Fibroblast of lung (primary cell): ENCODE data around the gene IGF2. TPM values are rescaled to one million over a fixed set of nuclear protein-coding genes. Genes with fewer than 3 reads are reported as not detected.

Experiments used
- DNase-seq, 2 donors: peaks; one replicate each; pipeline versions ENCODE4 v3.0.0 to v3.0.0-alpha.2; 2010; ENCODE audit warnings: low read depth in 2 of 2
- H2AFZ ChIP-seq: 2 replicates; pipeline ENCODE4 v1.5.1; 2012; ENCODE audit warnings: low read length, control low read depth, inconsistent platforms
- H3K27ac ChIP-seq: 2 replicates; pipeline ENCODE4 v1.5.1; 2011; ENCODE audit warnings: low read length, control low read depth; ENCODE audit not compliant: insufficient read depth
- H3K27me3 ChIP-seq: 2 replicates; pipeline ENCODE4 v1.5.1; 2011; ENCODE audit warnings: mild to moderate bottlenecking, low read length; ENCODE audit not compliant: control insufficient read depth, insufficient read depth
- H3K36me3 ChIP-seq: 2 replicates; pipeline ENCODE4 v1.5.1; 2011; ENCODE audit warnings: low read length; ENCODE audit not compliant: control insufficient read depth, insufficient read depth
- H3K4me1 ChIP-seq: 2 replicates; pipeline ENCODE4 v1.5.1; 2011; ENCODE audit warnings: low read length; ENCODE audit not compliant: control insufficient read depth, insufficient read depth; ENCODE audit errors: extremely low read depth
- H3K4me2 ChIP-seq: 2 replicates; pipeline ENCODE4 v1.5.1; 2011; ENCODE audit warnings: low read length, control low read depth; ENCODE audit not compliant: insufficient read depth; ENCODE audit errors: extremely low read depth
- H3K4me3 ChIP-seq, 4 experiments: fragments of 200-600 bp in 1 of 4; sonication (generic) in 1 of 4; replicated peaks in 1 of 4; 2 replicates each; pipeline ENCODE4 v1.5.1; 2011 to 2016; ENCODE audit warnings: low read length in 4 of 4, low read depth in 3 of 4, mild to moderate bottlenecking in 3 of 4, control low read depth in 2 of 4, inconsistent platforms in 1 of 4, mixed read lengths in 1 of 4; ENCODE audit not compliant: insufficient read depth in 1 of 4; ENCODE audit errors: control extremely low read depth in 1 of 4
- H3K79me2 ChIP-seq: 2 replicates; pipeline ENCODE4 v1.5.1; 2012; ENCODE audit warnings: mild to moderate bottlenecking, low read length, inconsistent platforms; ENCODE audit not compliant: control insufficient read depth, insufficient read depth
- H3K9ac ChIP-seq: 2 replicates; pipeline ENCODE4 v1.5.1; 2011; ENCODE audit warnings: mild to moderate bottlenecking, low read length, control low read depth; ENCODE audit not compliant: insufficient read depth
- H3K9me3 ChIP-seq: 2 replicates; pipeline ENCODE4 v1.5.1; 2012; ENCODE audit warnings: low read depth, low read length; ENCODE audit not compliant: control insufficient read depth, insufficient read depth
- H4K20me1 ChIP-seq: 2 replicates; pipeline ENCODE4 v1.5.1; 2011; ENCODE audit warnings: low read length; ENCODE audit not compliant: control insufficient read depth, insufficient read depth; ENCODE audit errors: extremely low read depth
- CTCF ChIP-seq, 2 donors: IDR thresholded peaks in 1 of 2; conservative IDR thresholded peaks in 1 of 2; 1 replicate in 1 of 2; 2 replicates in 1 of 2; pipeline ENCODE4 v1.5.1; 2011 to 2012; ENCODE audit warnings: low read length in 2 of 2, control low read depth in 1 of 2, inconsistent platforms in 1 of 2, low read depth in 1 of 2, mild to moderate bottlenecking in 1 of 2
- EZH2 ChIP-seq: IDR thresholded peaks from 2 replicates; pipeline ENCODE4 v1.5.1; 2012; ENCODE audit warnings: low read length, control low read depth, mild to moderate bottlenecking; ENCODE audit errors: missing control alignments
- polyA plus RNA-seq, 2 donors: library from polyadenylated mRNA; depleted of rRNA in 1 of 2; stranded (reverse) in 1 of 2; unstranded in 1 of 2; fragments of >200 nt; gene quantifications; 2 replicates each; pipeline ENCODE4 v1.2.1, GENCODE V29; 2011 to 2012; ENCODE audit warnings: missing spikeins in 1 of 2
- total RNA-seq: library from RNA; depleted of rRNA; stranded (reverse); fragments of >200 nt; gene quantifications from 2 replicates; pipeline ENCODE4 v1.2.1, GENCODE V29; 2014

IGF2 gene
- total and polyA plus RNA-seq, 2 donors (not counting 1 experiment from before 2014, with no cell fraction given), result 0.08 to 0.17 TPM

- no peaks in the 10 kb centered on the region for H3K79me2 ChIP-seq
- H3K27me3 ChIP-seq, result no peaks in the 10 kb centered on the region
- H3K9me3 ChIP-seq, result no peaks in the 10 kb centered on the region
- DNase-seq, result no peak
- H3K4me2 ChIP-seq, result no peak overlapping the region
- H3K27ac ChIP-seq, result no peak overlapping the region
- TF ChIP-seq CTCF (conservative IDR thresholded peaks at IDR 0.05 in 1 of 2, IDR thresholded peaks at IDR 0.05 in 1 of 2; ENCODE audit: low read depth in 1 of 2, low read length in 2 of 2), result no peak
- no peak overlapping the region for H3K4me3 ChIP-seq
- no peaks in the 10 kb centered on the region for H3K36me3 ChIP-seq
- no peaks in the 10 kb centered on the region for H3K4me1 ChIP-seq
- H4K20me1 ChIP-seq, result no peaks in the 10 kb centered on the region
- no peak overlapping the region for H3K9ac ChIP-seq
- no peak overlapping the region for H2AFZ ChIP-seq
These were observed 33.5 kb upstream of the IGF2 start for GRCh38 chr11:2172676-2173075.

DNA sequence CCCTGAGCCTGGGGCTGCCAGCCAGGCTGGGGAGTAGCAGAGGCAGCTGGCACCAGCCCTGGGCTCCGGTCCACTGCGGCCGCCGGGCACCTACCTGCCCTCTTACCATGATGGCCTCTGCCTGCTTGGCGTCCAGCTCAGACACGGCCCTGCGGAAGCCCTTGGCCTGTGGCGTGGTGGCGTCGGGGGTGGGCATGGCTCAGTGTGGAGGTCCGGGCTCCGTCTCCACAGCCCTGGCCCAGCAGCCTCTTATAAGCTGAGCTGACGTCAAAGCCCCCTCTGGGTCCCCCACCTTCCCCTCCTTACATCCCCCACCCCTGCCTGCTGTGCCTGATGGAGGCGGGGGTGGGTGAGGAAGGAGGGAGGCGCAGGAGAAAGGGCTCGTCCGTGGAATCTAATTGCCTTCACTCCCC is 32.4 kb upstream of the IGF2 start, which contains the start of gene TH:
TSS of gene TH (minus strand) at position 225 of the 413 bp plus-strand sequence. CDS start at position 196, 29 bp downstream.
- no peaks in the 10 kb centered on the region for H3K27me3 ChIP-seq

GRCh38 chr11:2169626-2170570 is 30.7 kb upstream of the IGF2 start:
- Histone ChIP-seq H4K20me1 (no peaks in the 10 kb centered on the region), H2AFZ (no peak overlapping the region), H3K4me3 (no peak overlapping the region), H3K4me2 (no peak overlapping the region), H3K36me3 (no peaks in the 10 kb centered on the region), H3K79me2 (no peaks in the 10 kb centered on the region), H3K4me1 (no peaks in the 10 kb centered on the region), H3K27ac (no peak overlapping the region), H3K9ac (no peak overlapping the region), H3K27me3 (no peaks in the 10 kb centered on the region), H3K9me3 (no peaks in the 10 kb centered on the region)
- no peak for DNase-seq
- no peak for TF ChIP-seq CTCF (conservative IDR thresholded peaks at IDR 0.05 in 1 of 2, IDR thresholded peaks at IDR 0.05 in 1 of 2; ENCODE audit: low read depth in 1 of 2, low read length in 2 of 2)
- no peak for TF ChIP-seq EZH2

More for the DNA sequence above, 32.4 kb upstream of the IGF2 start, which contains the start of gene TH:
- H3K27ac ChIP-seq, result no peak within 1 kb of the TSS
- no peak within 1 kb of the TSS for H3K4me3 ChIP-seq
- H3K4me1 ChIP-seq, result no peaks in the 10 kb centered on the region
- no peaks in the 10 kb centered on the region for H3K36me3 ChIP-seq
- H3K79me2 ChIP-seq, result no peaks in the 10 kb centered on the region
- H2AFZ ChIP-seq, result no peak within 1 kb of the TSS
- H4K20me1 ChIP-seq, result no peaks in the 10 kb centered on the region
- H3K4me2 ChIP-seq, result no peak within 1 kb of the TSS
- H3K9me3 ChIP-seq, result no peaks in the 10 kb centered on the region
- DNase-seq, result no peak
- no peak for TF ChIP-seq CTCF (conservative IDR thresholded peaks at IDR 0.05 in 1 of 2, IDR thresholded peaks at IDR 0.05 in 1 of 2; ENCODE audit: low read depth in 1 of 2, low read length in 2 of 2)
- TF ChIP-seq EZH2, result no peak
- H3K9ac ChIP-seq, result no peak within 1 kb of the TSS
